Hindlimb muscle (tissue), 1 donor: ENCODE data around the gene RNF25. TPM values are rescaled to one million over a fixed set of nuclear protein-coding genes. Genes with fewer than 3 reads are reported as not detected.

Experiments used
- DNase-seq: peaks from one replicate; pipeline ENCODE4 v3.0.0-alpha.2; 2013
- polyA plus RNA-seq: library from polyadenylated mRNA; unstranded; fragments of 120-200 nt; gene quantifications from one replicate; pipeline ENCODE4 v1.2.1, GENCODE V29; 2013; ENCODE audit not compliant: insufficient read length

Gene RNF25
- polyA plus RNA-seq, 1 donor = 29.4 TPM

- no peak for DNase-seq
Observed at GRCh38 chr2:218679119-218679518, 7.3 kb upstream of the RNF25 start.

- no peak for DNase-seq
Observed at GRCh38 chr2:218671097-218671653, 627 bp downstream of the RNF25 start.

- no peak for DNase-seq
Observed at GRCh38 chr2:218664653-218665052, 7.1 kb downstream of the RNF25 start.

GRCh38 chr2:218663901-218664300 lies 7.9 kb downstream of the RNF25 start:
- DNase-seq = no peak

- no peak for DNase-seq
Observed at GRCh38 chr2:218662827-218663226, 9.0 kb downstream of the RNF25 start.

- no peak for DNase-seq
Observed at GRCh38 chr2:218662377-218662776, 9.4 kb downstream of the RNF25 start.

GRCh38 chr2:218659988-218660358 lies 11.8 kb downstream of the RNF25 start:
- peak; percentile 8 for DNase-seq

- DNase-seq = peak; percentile 88
Observed at GRCh38 chr2:218659258-218659987, 12.4 kb downstream of the RNF25 start, which contains the start of the genes BCS1L and ZNF142. Gene BCS1L, plus strand, starts transcription at chr2:218659683. Its CDS starts 1,305 bp downstream, at chr2:218660988. Gene ZNF142, minus strand, starts transcription at chr2:218659623. Its CDS starts 3,194 bp downstream, at chr2:218656429.

- DNase-seq = peak; percentile 12
Observed at GRCh38 chr2:218658671-218659257, 13.0 kb downstream of the RNF25 start.

- DNase-seq = no peak
Observed at GRCh38 chr2:218655751-218656150, 16.1 kb downstream of the RNF25 start.

GRCh38 chr2:218648787-218649100 lies 23.1 kb downstream of the RNF25 start:
- DNase-seq = no peak

- peak; percentile 26 for DNase-seq
Observed at GRCh38 chr2:218648088-218648786, 23.6 kb downstream of the RNF25 start.

GRCh38 chr2:218645126-218645525 lies 26.7 kb downstream of the RNF25 start:
- DNase-seq = no peak

- no peak for DNase-seq
Observed at GRCh38 chr2:218644721-218645120, 27.1 kb downstream of the RNF25 start.

- DNase-seq = no peak
Observed at GRCh38 chr2:218643751-218644310, 28.0 kb downstream of the RNF25 start.

GRCh38 chr2:218642786-218643185 lies 29.0 kb downstream of the RNF25 start:
- DNase-seq = no peak

- DNase-seq = no peak
Observed at GRCh38 chr2:218642121-218642656, 29.6 kb downstream of the RNF25 start.

GRCh38 chr2:218638372-218638771 lies 33.4 kb downstream of the RNF25 start:
- no peak for DNase-seq

- DNase-seq = no peak
Observed at GRCh38 chr2:218635719-218636118, 36.1 kb downstream of the RNF25 start.

- DNase-seq = no peak
Observed at GRCh38 chr2:218631837-218632236, 40.0 kb downstream of the RNF25 start.

- no peak for DNase-seq
Observed at GRCh38 chr2:218627939-218628338, 43.9 kb downstream of the RNF25 start.

- no peak for DNase-seq
Observed at GRCh38 chr2:218626369-218626768, 45.4 kb downstream of the RNF25 start.

- DNase-seq = no peak
Observed at GRCh38 chr2:218623366-218623705, 48.5 kb downstream of the RNF25 start.
